HL-60/S4 (cell line): ENCODE measurements around the gene UBE2G2.

Experiments used
- in situ Hi-C: fragments of 300-500 bp; cut with MboI; formaldehyde crosslinking; loops from 2 replicates; pipeline ENCODE4 v1.14.3; 2022; ENCODE audit warnings: low sequenced_read_pairs

Gene UBE2G2

GRCh38 chr21:44792702-44793591 lies 8.7 kb downstream of the UBE2G2 start:
- in situ Hi-C loops, result loop anchor here (10.0 kb wide), 1 partner anchor 142 kb away; no protein-coding TSS in a partner anchor

GRCh38 chr21:44791993-44792392 lies 9.6 kb downstream of the UBE2G2 start:
- in situ Hi-C loops, result loop anchor here (10.0 kb wide), 1 partner anchor 143 kb away; no protein-coding TSS in a partner anchor

GRCh38 chr21:44791246-44791645 lies 10.4 kb downstream of the UBE2G2 start:
- in situ Hi-C loops, result loop anchor here (10.0 kb wide), 1 partner anchor 144 kb away; no protein-coding TSS in a partner anchor

GRCh38 chr21:44790368-44790767 lies 11.3 kb downstream of the UBE2G2 start:
- in situ Hi-C loops, result loop anchor here (10.0 kb wide), 1 partner anchor 144 kb away; no protein-coding TSS in a partner anchor

GRCh38 chr21:44789880-44790279 lies 11.7 kb downstream of the UBE2G2 start:
- in situ Hi-C loops, result loop anchor here (10.0 kb wide), 1 partner anchor 145 kb away; no protein-coding TSS in a partner anchor

GRCh38 chr21:44785620-44786335 lies 15.8 kb downstream of the UBE2G2 start:
- in situ Hi-C loops, result no loop called here

- in situ Hi-C loops, result no loop called here
Observed at GRCh38 chr21:44784810-44785209, 16.8 kb downstream of the UBE2G2 start.

- in situ Hi-C loops, result no loop called here
Observed at GRCh38 chr21:44783020-44783696, 18.5 kb downstream of the UBE2G2 start.

- in situ Hi-C loops, result no loop called here
Observed at GRCh38 chr21:44780767-44781459, 20.7 kb downstream of the UBE2G2 start.

- in situ Hi-C loops, result no loop called here
Observed at GRCh38 chr21:44780137-44780502, 21.5 kb downstream of the UBE2G2 start.

GRCh38 chr21:44779417-44780136 lies 22.0 kb downstream of the UBE2G2 start:
- in situ Hi-C loops, result no loop called here

GRCh38 chr21:44778983-44779382 lies 22.6 kb downstream of the UBE2G2 start:
- in situ Hi-C loops, result no loop called here

GRCh38 chr21:44778499-44778911 lies 23.1 kb downstream of the UBE2G2 start:
- in situ Hi-C loops, result no loop called here

GRCh38 chr21:44778094-44778493 lies 23.5 kb downstream of the UBE2G2 start:
- in situ Hi-C loops, result no loop called here

- in situ Hi-C loops, result no loop called here
Observed at GRCh38 chr21:44774972-44775371, 26.6 kb downstream of the UBE2G2 start.

- in situ Hi-C loops, result no loop called here
Observed at GRCh38 chr21:44773291-44773932, 28.2 kb downstream of the UBE2G2 start.

GRCh38 chr21:44771896-44772525 lies 29.6 kb downstream of the UBE2G2 start:
- in situ Hi-C loops, result no loop called here

GRCh38 chr21:44767834-44768831 lies 33.5 kb downstream of the UBE2G2 start:
- in situ Hi-C loops, result no loop called here
